ENCODE measurements around the gene FCGR3A.
"Not testable (repeated sequence)": the region's sequence is repeated elsewhere in the genome, so short reads cannot be mapped to it uniquely, and the experiment has no call there.

DNA sequence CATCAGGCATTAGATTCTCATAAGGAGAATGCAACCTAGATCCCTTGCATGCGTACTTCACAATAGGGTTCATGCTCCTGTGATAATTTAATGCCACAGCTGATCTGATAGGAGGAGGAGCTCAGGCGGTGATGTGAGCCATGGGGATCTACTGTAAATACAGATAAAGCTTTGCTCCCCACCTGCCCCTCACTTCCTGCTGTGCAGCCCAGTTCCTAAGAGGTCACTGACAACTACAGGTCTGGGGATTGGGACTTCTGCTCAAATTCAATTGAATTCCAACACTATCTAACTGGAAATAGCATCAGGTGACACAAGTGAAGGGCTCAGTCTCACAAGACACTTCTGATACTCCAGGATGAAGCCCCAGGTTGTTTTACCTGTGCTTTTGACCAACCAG, 7.4 kb upstream of the FCGR3A start:
- TF ChIP-seq, protein P1, sequence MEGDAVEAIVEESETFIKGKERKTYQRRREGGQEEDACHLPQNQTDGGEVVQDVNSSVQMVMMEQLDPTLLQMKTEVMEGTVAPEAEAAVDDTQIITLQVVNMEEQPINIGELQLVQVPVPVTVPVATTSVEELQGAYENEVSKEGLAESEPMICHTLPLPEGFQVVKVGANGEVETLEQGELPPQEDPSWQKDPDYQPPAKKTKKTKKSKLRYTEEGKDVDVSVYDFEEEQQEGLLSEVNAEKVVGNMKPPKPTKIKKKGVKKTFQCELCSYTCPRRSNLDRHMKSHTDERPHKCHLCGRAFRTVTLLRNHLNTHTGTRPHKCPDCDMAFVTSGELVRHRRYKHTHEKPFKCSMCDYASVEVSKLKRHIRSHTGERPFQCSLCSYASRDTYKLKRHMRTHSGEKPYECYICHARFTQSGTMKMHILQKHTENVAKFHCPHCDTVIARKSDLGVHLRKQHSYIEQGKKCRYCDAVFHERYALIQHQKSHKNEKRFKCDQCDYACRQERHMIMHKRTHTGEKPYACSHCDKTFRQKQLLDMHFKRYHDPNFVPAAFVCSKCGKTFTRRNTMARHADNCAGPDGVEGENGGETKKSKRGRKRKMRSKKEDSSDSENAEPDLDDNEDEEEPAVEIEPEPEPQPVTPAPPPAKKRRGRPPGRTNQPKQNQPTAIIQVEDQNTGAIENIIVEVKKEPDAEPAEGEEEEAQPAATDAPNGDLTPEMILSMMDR (optimal IDR thresholded peaks at IDR 0.05 in 1 of 3, IDR thresholded peaks at IDR 0.05 in 1 of 3, conservative IDR thresholded peaks at IDR 0.05 in 1 of 3; ENCODE audit: extremely low read depth in 1 of 3, insufficient read depth in 2 of 3, low read length in 3 of 3), result not testable (repeated sequence)
- not testable (repeated sequence) for TF ChIP-seq EZH2 (IDR thresholded peaks at IDR 0.05; ENCODE audit: low read length)

All from keratinocyte (primary cell).